Measurements from ENCODE around the gene CCDC88C. TPM values are rescaled to one million over a fixed set of nuclear protein-coding genes. Genes with fewer than 3 reads are reported as not detected.
"Not testable (repeated sequence)": the region's sequence is repeated elsewhere in the genome, so short reads cannot be mapped to it uniquely, and the experiment has no call there.

CCDC88C gene
- polyA plus RNA-seq, 1 donor, result 18.3 TPM

DNA sequence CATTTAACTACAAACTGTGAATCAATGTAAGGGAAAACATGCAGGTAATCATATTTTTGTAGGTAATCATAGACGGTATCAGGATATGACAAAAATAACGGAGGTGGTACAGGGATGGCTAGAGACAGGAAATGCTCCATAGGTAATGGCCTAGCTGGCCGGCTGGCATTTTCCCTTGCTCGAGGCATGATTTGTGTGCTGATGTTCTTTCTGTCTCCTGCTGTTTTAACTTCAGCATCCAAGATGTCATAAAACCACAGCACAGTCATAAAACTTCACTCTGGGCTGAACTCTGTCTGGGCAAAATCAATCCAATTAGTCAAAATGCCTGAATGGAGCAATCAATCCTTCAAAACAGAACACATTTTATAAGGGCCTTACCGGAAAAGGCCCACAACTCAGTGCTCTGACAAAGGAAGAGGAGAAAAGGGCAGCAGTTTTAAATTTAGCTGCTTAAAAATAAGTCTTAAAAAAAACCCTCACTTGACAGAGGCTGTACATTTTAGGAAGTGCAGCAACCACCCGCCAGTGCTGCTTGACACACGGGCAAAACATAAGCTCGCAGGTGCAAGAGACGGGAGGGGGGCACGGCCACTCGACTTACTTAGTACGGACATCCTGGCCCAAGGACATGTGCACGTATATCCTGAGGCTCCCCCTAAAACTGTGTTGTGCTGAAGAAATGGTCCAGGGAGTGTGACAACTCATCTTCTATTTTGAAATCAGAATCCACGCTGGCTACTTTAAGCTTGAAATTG is 132.7 kb downstream of the CCDC88C start:
- no peak for DNase-seq

DNA sequence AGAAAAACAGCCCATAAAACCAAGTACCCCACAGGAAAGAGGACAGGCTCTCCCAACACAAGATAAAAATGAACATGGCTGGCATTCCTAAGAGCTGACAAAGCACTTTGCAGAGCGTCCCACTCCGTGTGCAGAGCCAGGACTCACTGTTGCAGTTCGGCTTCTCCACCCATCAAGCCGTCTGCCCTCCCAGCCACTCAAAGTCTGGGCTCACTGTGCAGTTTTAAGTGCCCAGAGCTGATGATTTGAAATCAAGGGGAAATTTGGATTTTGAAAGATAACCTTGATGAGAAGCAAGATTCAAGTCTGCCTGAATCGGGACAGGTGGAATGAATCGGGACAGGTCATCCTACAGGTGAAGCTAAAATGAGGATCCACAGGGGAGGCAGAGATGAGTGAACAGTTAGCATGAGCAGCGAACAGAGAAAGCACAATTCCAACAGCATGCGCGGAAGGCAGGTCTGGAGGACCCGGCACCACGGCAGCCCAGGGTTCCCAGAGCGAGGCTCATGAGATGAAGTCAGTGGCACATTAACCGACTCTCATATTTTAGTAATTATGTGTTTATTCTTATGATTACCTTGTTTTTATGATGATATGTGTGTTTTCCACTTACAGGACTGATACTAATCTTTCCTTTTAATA is 133.4 kb downstream of the CCDC88C start:
- no peak for DNase-seq

DNA sequence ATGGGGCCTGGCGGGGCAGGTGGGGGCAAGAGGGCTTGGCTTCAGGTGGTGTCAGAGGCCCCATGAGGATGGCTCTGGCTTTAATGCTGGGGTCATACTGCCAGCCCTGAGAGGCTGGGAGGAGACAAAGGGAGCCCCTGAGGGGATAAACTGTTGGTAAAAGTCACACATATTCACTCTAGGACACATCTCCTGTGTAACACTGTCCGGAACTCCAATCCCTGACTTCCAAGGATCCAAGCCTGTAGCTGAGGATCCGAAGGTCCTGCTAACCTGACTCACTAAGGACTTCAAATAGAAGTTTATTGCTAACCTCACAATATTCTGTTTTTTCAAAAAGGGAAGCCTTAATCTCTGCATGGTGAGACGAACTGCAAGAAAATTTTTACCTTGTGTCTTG is 134.0 kb downstream of the CCDC88C start:
- no peak for DNase-seq

DNA sequence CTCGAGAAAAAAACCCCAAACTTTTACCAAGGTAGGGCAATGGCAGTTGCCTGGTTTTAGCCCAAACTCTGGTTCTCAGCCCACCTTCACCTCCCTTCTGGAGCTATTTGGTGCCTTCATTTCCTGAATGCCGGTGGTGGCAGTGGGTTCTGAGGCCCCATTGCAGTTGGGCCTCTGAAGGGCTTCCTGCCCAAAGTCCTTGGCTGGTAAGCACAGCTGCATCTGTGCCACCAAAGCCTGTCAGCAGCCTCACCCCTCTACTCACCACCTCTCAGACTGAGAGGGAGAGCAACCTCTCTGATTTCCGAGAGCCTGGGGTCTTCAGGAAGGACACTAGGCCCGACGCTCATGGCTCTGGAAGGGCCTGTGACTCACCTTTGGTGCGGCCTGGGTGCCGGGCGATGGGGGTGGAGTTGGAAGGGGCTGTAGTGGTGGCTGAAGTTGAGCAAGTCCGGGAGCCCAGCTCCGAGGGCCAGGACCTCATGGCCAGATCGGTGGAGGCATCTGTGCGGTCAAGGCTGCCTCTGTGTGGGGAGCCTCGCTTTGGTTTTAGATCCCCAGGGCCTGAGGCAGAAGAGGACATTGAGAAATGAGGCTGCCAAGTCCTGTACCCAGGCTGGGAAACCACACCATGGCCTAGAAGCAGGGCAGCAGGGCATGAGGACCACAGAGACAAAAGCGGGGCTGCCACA is 134.5 kb downstream of the CCDC88C start:
- DNase-seq, result no peak

DNA sequence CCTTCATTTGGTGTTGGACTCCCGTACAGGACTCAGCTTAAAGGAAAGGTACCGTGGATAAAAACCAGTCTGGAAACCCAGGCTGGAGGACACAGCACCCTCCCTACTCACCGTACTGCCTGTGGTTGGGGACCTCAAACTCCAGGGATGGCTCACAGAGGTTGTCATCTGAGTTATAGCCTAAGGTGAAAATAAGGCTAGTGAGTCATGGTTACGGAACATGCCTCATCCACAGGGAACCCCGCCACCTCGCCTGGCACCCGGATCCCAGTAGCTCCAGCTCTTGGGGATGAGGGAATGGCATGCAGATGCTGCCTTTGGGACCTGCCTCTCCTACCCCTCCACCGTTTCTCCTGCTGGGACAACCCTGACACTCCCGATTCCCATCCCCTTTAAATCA is 136.3 kb downstream of the CCDC88C start:
- no peak for DNase-seq

DNA sequence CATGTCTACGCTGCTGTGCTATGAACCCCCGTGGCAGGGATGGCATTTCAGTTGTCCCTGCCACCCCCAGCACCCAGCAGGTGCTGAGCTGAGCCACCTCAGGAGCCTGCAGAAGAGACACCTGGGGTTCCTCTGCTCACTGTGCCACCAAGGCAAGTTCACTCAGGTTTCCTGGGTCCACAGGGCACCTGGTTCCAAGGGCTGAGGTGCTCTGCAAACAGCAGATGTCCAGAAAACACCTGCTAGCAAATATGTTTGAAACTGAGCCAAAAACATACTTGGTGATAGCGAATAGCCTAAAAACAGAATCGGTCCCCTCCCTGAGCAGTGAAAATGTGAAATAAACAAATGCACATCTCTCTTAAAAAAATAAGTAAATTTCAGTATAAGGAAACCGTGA is 137.5 kb downstream of the CCDC88C start:
- no peak for DNase-seq

DNA sequence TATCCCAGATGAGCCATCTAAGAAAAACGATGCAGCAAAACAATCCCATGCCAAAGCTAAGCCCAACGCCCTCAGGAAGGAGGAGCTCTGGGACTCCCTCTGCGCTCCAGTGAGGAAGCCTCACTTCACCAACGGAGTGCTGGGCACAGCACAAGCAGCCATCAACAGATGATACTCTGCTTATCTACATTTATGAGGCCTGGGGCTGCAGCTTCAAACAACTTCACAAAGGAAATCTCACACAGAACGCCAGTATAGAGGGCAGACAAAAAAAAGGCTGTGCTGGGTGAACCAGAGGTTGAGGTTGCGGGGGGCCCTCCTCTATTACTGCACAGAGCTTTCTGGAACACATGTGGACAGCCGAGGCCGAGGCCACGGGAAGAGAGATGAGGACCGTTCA is 138.3 kb downstream of the CCDC88C start:
- DNase-seq, result no peak

DNA sequence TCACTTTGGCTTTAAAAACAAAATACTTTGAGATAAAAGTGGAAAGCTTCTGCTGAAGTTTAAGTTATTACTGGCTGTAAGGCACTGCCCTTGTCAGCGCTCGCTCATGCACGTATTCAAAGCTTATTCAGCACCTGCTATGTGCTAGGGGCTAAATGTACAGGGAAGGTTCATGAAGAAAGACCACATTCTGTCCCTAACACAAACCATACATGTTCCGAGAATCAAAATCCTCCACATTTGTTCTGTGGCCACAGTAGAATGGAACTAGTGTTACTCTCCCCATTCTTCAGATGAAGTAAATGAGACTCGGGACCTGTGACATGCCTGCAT is 139.3 kb downstream of the CCDC88C start:
- DNase-seq, result no peak

DNA sequence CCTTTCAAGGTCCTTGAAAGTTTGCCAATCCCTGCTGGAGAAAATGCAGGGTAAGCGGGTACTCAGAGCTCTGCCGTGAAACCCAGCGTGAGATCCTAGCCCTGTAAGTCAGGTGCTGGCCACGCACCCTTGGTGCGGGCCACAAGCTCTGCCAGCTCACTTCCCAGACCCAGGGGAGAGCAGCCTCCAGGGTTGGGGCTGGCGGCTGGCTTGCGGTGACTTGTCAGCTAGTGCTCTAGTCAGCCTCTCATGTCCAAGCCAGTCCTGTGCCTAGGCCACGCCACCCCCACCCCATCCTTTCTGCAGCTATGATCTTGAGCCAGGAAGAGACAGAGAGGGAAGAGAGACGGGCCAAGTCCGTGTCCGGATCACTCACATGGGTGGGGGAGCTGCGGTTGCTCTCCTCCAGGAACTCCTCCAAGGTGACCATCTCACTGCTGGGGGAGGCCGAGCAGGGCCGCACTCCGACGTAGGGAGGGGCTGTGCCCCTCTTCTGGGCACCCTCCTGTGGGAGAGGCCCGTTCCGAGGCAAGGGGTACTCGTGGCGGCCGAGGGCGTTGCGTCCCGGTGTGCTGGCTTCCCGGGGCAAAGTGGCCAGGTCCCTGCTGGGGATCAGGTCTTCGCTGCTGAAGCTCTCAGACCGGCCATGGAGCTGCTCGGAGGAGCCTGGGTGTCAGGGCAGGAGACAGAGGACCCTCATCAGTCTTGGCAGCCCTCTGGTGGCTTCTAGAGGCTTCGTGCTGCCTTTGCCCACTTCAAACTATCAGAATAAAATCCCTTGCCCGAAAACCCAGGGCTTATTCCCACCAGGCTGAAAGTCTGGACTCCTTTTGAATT is 139.9 kb downstream of the CCDC88C start:
- DNase-seq, result no peak

DNA sequence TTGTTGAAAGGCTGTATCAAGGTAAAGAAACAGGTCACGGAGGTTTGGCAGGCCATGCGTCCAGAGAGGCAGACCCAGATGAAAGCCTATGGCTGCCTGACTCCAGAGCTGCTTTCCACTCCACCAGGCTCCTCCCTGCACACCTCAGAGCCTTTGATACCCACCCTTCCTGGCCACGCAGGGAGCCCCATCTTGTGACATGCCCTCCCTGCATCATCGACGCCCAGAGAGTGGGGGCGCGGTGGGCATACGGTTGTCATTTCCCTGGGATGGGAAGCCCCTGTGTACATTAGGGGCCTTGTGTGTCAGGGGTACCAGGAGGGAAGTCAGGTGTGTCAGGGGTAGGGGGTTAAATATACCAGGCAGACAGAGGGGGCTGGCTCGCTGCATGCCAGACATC is 142.8 kb downstream of the CCDC88C start:
- no peak for DNase-seq

DNA sequence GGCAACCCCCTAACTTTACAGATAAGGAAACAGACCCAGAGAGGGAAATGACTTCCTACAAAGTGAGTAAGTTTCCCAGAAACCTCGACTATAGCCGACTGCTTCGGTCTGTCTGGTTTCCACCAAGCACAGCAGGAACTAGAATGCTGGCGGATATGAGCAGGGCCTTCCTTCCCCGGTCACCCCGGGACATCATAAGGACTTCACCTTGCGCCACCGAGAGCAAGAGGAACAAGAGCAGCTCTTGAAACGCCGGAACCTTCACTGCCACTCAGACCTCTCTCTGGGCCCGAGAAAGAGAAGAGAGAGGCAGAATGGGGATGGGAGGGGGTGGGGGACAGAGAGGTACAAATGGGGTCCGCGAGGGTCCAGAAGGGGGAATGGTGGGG is 143.7 kb downstream of the CCDC88C start:
- no peak for DNase-seq

DNA sequence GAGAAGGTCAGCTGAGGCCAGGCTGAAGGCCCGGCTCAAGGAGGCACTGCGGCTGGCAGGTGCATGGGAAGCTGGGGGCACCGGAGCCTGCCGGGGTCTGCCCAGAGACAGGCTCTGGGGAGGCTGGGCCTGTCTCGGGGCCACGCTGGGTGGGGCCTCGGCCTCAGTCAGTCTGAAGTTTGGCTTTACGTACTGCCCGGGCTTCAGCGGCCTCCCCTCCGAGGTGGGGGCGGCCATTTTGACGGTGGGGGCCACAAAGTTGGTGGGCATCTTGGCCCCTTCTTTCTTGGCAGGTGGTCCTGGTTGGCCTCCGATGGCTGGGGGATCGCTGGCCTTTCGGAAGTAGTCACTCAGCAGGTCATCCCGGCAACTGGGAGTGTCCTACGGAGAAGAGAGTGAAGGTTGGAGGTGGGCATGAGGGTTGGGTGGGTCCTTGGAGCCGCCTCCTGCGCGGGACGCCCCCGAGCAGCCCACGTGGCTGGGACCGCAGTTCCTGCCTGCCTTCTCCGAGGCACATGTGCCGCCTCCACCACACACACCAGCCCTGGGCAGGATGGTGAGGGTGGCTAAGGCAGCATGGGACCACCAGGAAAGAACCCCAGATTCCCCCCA is 144.2 kb downstream of the CCDC88C start:
- no peak for DNase-seq

DNA sequence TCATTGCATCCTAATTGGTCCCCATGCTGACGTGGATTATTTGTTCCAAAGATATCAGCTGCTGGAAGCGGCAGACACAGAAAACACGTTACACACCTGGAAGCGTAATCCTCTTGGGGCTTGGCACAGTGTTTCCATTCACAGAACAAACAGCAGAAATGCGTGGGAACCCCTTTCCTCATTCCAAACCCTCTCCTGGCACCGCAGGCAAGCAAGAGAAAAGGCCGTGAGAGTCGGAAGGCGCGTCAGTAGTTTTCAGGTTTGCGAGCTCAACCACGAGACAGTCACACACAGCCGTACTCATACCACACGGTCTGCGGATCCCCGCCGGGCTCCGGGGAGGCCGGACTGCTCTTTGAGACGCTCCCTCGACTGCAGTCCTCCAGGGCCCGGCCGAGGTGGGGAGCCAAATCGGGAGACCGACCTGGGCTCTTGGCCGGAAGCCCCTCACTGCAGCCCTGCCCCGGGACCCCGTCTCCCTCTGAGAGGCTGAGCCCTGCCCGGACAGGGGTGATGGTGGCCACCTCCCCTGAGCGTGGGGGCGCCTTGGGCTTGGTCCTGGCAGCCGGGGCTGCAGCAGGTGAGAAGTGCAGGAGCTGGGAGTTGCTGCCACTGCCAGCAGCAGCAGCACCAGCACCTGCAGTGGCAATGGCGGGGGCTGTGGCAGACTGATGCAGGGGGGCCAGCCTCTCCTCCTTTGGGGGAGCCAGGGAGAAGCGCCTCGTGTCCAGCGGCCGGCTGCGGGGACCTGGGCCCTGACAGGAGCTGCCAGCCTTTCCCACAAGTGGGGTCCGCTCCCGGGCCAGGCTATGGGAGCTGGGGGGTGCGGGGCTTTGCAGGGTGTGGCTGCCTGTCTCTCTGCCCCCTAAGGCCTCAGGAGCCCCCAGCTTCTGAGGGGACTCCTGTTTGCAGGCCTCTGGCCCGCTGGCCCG is 145.0 kb downstream of the CCDC88C start:
- no peak for DNase-seq

DNA sequence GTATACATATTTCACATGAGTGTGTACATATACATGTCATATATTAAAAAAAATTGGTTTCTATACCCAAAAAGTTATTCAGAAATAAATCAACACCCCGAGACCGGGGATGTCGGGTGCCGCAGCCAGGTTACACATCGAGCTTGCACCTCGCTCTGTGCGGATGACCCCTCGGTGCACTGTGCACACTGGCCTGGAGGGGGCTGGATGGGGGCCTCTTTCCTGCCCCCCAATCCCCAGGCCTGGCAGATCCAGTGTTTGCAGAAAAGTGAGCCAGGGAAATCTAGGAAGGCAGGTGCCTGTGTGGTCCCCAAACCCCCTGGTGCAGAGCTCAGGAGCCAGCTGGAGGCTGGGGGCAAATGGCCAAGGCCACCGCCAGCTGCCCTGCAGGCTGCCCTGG is 146.0 kb downstream of the CCDC88C start:
- DNase-seq, result no peak

DNA sequence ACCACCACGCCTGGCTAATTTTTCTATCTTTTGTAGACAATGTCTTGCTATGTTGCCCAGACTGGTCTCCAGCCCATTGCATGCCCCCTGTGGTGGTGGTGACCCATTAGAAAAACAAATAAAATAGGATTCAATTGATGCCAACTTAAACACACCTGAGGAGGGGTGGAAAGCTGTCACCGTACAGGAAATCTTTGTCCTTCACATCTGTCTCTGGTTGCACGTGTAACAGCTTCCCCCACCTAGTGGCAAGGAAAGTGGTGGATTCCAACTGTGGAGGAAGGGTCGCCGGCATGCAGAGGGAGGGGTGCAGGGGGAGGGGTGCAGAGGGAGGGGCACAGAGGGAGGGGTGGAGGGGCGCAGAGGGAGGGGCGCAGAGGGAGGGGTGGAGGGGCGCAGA is 147.0 kb downstream of the CCDC88C start:
- no peak for DNase-seq

DNA sequence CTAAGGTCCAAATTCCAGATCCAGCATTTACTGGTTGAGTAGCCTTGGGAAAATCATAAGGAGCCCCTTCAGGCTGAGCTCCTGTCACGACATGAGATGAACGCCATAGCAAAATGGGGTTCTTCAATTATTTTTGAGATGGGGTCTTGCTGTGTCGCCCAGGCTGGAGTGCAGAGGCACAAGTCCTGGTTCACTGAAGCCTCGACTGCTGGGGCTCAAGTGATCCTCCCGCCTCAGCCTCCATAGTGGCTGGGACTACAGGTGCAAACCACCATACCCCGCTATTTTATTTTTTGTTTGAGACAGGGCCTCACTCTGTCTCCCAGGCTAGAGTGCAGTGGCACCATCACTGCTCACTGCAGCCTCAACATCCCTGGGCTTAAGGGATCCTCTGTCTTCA is 147.4 kb downstream of the CCDC88C start:
- no peak for DNase-seq

DNA sequence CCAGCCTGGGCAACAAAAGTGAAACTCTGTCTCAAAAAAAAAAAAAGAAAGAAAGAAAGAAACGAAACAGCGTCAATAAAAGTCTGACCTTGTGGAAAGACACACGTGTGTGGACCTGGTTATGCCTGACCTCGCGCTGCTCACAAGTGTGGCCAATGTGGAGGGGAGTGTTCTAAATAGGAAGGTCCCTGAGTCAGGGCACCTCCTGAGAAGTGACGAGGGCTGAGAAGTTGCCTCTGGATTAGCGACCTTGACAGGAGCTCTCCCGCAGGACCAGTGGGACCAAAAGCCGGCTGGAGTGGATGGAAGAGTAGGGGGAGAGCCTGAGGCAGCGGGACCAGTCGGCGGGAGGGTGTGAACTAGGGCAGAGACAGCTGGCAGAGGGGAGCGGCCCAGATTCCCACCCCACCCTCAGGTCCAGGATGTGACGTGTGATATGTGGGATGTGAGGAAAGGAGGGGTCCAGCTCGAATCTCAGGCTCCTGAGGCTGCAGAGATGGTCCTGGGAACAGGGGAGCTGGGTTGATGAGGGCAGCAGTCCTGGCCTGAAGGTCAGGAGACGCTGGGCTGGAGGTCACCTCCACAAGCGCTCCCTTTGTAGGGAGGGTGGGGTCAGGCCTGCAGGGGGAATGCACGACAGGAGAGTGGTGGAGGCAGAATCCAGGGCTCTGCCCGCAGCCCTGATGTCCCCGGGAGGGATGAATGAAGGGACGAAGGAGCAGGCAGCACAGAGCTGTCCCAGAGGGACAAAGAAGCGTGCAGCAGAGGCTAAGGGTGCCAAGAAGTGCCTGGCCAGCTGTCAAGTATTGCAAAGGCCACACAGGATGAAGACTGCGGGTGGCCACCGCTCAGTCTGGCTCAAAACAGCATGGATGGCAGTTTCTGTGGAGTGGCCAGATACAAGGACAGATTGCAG is 148.3 kb downstream of the CCDC88C start:
- no peak for DNase-seq

DNA sequence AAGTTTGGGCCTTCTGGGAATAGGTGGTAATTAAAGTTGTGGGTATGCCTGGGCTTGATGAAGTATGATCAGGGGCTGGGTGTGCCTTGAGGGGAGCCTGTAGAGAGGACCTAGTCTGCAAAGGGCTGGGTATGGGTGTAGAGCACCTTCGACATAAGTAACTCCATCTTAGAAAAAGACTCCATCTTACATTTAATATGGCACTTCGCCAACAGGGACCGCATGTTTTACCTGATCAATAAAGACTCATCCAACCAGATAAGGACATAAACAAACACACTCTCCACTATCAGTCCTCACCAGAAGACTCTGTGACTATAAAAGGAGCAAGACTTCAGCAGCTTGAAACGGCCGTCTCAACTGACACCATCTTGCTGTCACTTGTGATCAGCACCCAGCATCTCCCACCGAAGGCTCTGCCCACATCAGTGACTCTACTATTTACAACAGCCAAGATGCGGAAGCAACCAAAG is 149.6 kb downstream of the CCDC88C start:
- no peak for DNase-seq

DNA sequence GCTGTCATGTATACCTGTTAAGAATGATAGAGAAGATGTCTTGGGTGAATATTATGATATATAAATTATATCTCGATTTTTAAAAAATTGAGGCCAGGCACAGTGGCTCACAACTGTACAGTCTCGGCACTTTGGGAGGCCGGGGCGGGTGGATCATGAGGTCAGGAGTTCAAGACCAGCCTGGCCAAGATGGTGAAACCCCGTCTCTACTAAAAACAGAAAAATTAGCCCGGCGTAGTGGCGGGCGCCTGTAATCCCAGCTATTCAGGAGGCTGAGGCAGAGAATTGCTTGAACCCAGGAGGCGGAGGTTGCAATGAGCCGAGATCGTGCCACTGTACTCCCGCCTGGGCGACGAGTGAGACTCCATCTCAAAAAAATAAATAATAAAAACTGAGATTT is 151.3 kb downstream of the CCDC88C start:
- not testable (repeated sequence) for DNase-seq

DNA sequence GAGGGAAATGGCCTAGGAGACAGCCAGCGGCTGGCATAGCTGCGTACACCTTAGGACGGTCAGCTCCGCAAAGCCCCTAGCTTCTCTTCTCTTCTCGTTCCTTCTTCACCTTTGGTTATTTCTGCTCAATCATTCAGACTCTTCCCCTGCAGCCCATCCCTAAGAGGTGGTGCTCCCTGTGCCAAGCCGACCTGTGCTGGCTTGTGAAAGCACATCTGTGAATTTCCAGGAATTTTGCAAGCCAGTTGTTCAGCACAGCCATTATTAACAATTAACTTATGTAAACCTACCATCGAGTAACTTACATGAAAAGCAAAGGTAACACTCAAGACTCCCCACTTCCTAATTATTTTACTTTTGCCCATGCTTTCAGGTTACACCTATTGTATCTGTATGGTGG is 152.2 kb downstream of the CCDC88C start:
- DNase-seq, result no peak
